NCI-H524 treated with DMSO at 0.1 percent for 48 hours (cell line): ENCODE results near the gene TDRD9.
"Not testable (repeated sequence)": the region's sequence is repeated elsewhere in the genome, so short reads cannot be mapped to it uniquely, and the experiment has no call there.

ENCODE experiments used
- DNase-seq: peaks from one replicate; lab custom pipeline; 2025; lab: John Stamatoyannopoulos, UW

The TDRD9 gene

DNA sequence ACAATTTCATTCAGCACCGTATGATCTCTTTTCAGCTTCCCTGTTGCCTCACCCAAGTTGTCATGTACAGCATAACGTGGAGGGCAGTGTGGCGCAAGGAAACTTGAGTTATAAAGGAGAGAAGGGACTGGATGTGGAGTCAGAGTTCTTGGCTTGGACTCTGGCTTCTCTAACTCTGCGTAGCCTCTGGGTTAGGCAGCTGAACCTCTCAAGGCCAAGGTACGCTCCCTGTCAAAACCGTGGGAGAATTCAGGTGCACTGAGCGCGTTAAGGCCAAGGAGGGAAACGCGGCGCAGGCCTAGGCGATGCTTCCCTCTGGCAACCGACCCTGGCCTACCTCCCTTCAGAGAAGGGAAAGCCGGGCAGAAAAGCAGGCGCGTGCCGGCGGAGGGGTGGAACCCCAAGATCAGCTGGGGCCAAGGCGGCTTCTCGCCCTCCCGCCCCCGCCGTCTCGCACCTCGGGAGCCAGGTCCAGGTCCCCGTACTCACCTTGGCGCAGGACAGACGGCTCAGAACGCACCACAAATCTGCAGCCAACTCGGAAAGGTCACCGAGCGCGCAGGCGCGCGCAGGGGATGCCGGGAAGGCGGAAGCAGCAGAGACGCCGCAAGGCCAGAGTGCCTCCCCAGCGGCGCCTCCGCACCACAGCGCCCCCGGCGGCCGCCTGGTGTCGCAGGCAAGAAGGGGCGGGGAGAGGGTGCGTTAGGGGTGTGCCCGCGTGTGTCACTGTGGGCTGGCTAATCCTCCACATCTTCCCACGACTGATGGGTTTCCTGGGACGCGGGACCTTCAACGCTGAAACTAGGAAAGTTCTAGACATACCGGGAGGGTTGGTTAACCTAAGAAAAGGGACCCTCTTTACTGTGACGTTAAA is 7.0 kb upstream of the TDRD9 start:
- DNase-seq: peak; percentile 58

DNA sequence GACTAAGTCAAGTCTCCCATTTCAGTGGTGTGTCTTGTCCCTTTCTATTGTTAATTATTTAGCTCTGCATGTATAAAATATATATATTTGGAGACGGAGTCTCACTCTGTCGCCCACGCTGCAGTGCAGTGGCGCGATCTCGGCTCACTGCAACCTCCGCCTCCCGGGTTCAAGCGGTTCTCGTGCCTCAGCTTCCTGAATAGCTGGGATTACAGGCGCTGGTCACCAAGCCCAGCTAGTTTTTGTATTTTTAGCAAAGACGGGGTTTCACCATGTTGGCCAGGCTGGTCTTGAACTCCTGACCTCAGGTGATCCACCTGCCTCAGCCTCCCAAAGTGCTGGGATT is 6.4 kb upstream of the TDRD9 start:
- DNase-seq: not testable (repeated sequence)

DNA sequence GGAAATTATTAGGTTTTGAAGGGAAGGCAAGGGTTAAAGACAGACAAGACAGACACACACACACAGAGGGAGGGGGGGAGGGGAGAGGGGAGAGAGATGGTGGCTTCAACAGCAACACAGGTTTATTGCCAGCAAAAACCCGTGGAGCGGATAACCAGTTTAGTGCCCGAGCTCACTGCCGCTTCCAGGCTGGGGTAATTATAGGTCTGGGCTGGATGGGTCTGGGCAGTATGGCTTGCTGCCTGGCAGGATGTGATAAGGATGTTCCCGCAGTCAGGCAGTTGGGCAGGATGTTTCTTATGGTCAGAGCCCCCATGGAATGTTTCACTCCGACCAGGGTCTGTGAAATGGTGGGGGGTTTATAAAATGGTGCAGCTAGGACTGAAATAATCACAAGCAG is 4.4 kb upstream of the TDRD9 start:
- no peak for DNase-seq

DNA sequence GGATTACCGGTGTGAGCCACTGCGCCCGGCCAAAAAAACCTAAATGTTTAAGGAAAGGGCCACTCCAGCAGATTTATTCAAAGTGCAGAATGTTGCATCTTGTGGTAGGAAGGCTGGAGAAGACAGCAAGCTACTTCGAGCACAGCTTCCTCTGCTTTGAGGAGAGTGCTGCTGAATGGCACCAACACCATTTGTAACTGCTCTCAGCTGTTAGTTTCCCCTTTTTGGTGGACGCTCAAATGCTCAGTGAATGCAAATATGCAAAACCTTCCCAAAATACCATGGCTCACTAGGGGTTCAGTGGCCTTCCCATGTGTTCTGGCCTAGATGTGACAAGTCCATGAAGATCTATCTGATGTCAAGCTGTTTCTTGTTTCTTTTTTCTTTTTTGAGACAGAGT is 2.9 kb upstream of the TDRD9 start:
- no peak for DNase-seq

DNA sequence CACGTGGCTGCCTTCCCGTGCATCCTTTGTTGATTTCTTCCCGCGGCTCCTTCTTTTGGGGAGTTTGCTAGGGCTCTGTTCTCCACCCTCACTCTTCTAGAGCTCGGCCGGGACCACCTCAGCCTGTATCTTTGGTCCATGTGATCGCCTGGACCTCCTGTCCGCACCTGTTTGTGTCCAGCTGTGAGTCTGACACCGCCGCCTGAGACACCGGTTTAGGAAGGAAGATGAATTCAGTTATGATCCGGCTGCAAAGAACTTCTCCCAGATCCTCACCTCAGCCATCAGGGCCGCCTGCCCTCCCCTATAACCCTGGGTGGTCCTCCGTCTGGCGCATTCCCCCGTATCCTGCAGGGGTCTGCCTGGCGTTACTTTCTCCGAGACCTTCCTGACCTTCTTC is 690 bp upstream of the TDRD9 start:
- DNase-seq: no peak

- no peak for DNase-seq
These were observed 1.9 kb downstream of the TDRD9 start for GRCh38 chr14:103930051-103930604.

DNA sequence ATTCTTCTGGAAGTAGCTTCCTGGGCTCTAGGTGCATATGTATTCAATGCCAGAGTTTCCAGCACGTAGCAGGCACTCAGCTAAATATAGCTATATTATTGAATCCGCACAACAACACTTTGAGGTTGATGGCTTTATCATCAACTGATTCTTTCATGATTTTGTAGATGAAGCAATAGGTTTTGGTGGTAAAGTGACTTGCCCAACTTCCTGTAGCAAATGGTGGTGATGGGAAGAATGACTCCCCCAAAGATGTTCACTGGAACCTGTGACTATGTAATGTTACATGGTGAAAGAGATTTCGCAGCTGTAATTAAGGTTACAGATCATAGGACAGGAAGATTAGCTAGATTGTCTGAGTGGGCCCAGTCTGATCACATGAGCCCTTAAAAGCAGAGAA is 3.2 kb downstream of the TDRD9 start:
- no peak for DNase-seq

GRCh38 chr14:103932791-103933490 is 4.7 kb downstream of the TDRD9 start:
- no peak for DNase-seq

- no peak for DNase-seq
These were observed 6.8 kb downstream of the TDRD9 start for GRCh38 chr14:103935102-103935501.

GRCh38 chr14:103941462-103941861 is 13.2 kb downstream of the TDRD9 start:
- DNase-seq: no peak

- no peak for DNase-seq
These were observed 13.9 kb downstream of the TDRD9 start, which contains the start of gene RD3L for GRCh38 chr14:103941973-103942736. TSS of gene RD3L (minus strand) at chr14:103942529. CDS start at chr14:103941695, 834 bp downstream.

GRCh38 chr14:103943673-103944072 is 15.4 kb downstream of the TDRD9 start:
- DNase-seq: no peak

DNA sequence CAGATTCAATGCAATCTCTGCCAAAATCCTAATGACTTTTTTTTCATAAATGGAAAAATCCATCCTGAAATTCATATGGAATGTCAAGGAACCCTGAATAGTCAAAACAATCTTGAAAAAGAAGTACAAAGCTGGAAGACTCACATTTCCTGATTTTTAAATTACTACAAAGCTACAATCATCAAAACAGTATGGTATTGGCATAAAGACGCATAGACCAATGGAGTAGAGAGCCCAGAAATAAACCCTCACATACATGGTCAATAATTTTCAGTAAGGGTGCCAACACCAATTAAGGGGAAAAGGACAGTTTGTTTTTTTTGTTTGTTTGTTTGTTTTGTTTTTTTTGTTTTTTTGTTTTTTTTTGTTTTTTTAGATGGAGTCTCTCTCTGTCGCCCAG is 18.7 kb downstream of the TDRD9 start:
- DNase-seq: no peak

- no peak for DNase-seq
These were observed 20.2 kb downstream of the TDRD9 start for GRCh38 chr14:103948442-103948841.

DNA sequence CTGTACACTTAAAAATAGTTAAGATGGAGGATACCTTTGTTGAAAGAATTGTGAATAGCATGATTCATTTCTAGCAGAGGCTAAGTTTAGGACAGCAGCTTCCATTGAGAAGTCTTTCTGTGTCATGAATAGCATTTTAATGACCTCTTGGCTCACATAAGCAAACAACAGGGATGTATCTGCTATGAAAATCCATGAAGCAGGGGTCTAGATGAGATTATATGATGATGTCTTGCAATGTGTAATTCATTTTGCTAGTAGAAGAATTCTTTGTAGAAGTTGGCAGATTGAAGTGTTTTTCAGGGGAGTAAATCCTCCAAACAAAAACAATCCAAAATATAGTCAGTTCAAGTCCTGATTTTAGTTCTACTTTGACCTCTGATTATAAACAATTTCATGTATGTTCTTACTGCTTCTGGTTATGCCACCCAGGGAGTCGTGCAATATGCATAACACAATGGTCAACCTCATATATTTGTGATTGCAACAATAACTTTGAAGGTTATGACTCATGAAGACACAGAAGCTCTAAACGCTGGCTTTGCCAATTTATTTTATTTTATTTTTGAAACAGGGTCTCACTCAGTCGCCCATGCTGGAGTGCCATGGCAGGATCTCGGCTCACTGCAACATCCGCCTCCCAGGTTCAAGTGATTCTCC is 21.0 kb downstream of the TDRD9 start:
- DNase-seq: no peak

GRCh38 chr14:103960457-103961055 is 32.3 kb downstream of the TDRD9 start:
- DNase-seq: no peak

DNA sequence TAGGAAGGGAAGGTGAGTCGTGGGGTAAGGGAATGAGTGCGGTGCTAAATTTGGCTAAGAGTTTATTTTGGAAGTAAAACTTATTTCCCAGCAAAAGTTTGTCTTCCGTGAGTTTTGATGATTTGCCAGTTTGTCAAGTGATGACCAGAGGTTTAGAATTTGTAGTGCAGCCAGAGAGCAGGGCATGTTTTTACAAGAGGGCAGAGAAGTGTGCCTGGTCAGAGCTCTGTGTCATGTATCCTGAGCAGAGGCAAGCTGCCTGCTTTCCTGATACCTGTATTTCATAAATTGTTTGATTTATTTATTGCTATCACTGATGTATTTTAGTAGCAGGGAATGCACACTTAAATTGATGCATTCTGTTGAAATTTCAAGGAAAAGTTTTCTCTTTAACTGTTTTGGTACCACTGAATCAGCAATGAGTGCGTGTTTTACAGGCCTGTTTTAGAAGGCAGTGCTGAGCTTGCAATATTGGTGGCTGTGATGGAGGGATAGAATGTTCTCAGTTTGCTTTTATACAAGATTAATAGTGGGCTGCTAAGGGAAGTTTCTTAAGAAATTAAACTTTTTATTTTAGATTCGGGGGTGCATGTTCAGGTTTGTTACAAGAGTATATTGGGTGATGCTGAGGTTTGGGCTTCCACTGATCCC is 33.8 kb downstream of the TDRD9 start:
- no peak for DNase-seq

- no peak for DNase-seq
These were observed 38.4 kb downstream of the TDRD9 start for GRCh38 chr14:103966631-103967030.

DNA sequence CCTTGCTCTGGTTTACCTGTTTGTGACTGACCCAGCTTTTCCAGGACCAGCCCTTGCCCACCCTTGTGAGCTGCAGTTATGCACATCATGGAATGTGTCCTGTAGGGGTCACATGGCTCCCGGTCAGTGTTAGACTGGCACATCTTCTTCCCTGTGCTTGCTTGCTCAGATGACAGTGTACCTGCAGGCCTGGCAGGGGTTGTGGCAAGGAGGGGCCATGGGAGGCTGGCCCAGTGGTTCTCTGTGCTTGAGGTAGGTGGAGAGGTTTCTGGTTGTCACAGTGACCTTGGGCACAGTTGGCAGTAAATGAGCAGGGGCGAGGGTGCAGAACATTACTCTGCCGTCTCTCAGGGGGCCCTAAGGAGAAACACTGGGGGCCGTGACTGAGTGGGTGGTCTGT is 41.7 kb downstream of the TDRD9 start:
- DNase-seq: no peak

DNA sequence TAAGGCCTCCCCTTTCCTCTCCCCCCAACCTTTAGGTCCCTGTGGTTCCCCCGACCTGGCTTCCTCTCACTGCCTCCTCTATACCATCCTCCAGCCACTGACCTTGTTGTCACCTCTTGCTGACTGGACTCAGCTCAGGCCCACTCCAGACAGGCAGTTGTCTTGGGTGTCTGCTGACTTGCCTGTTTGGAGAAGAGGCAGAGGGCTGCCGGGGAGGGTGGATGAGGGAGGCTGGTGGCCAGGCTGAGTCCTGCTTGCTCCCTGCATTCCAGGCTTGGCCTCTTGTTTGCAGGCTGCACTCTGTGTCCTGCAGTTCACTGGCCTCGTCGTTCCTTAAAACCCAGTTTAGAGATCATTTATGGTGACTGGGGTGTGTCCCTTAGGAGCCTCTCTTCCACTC is 45.1 kb downstream of the TDRD9 start:
- DNase-seq: no peak

DNA sequence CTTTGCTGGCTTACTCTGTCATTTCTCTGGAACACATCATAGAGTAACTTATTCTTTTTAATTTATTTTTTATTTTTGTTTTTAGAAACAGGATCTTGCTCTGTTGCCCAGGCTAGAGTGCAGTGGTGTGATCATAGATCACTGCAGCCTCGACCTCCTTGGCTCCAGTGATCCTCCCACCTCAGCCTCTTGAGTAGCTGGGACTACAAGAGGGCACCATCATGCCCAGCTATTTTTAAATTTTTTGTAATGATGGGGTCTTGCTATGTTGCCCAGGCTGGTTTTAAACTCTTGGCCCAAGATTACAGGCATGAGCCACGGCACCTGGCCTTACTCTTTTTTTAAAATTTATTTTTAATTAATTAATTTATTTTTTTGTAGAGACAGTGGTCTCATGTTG is 46.3 kb downstream of the TDRD9 start:
- DNase-seq: no peak
